HepG2 (cell line): ENCODE measurements around the gene UBALD1. TPM values are rescaled to one million over a fixed set of nuclear protein-coding genes. Genes with fewer than 3 reads are reported as not detected.

Experiments
- ARNT ChIP-seq: fragments of 450-650 bp; IDR thresholded peaks from 2 replicates; pipeline ENCODE4 v1.6.1; 2017
- CENPBD1 ChIP-seq: sonication (generic); formaldehyde crosslinking; IDR thresholded peaks from 2 replicates; pipeline ENCODE4 v1.8.0; 2022; ENCODE audit warnings: missing genetic modification reagents, low read depth, mild to moderate bottlenecking, borderline replicate concordance
- FOXK2 ChIP-seq: fragments of 450-650 bp; IDR thresholded peaks from 2 replicates; pipeline ENCODE4 v1.6.1; 2016
- MIER2 ChIP-seq: IDR thresholded peaks from 2 replicates; pipeline ENCODE4 v1.6.1; 2016; ENCODE audit warnings: missing biosample characterization, missing genetic modification reagents
- NBN ChIP-seq: fragments of 450-650 bp; conservative IDR thresholded peaks from 2 replicates; pipeline ENCODE4 v1.6.1; 2017
- NR3C1 ChIP-seq: sonication (generic); formaldehyde crosslinking; IDR thresholded peaks from 2 replicates; pipeline ENCODE4 v1.4.0; 2020; ENCODE audit warnings: missing genetic modification reagents
- PHF8 ChIP-seq: sonication (generic); formaldehyde crosslinking; IDR thresholded peaks from 2 replicates; pipeline ENCODE4 v1.5.0; 2020; ENCODE audit warnings: missing genetic modification reagents
- RBFOX2 ChIP-seq: fragments of 200-400 bp; formaldehyde crosslinking; IDR thresholded peaks from 2 replicates; pipeline ENCODE4 v1.6.1; 2017; ENCODE audit warnings: low read depth, mild to moderate bottlenecking, low read length
- RFXANK ChIP-seq: IDR thresholded peaks from 2 replicates; pipeline ENCODE4 v1.6.1; 2016
- SNAPC4 ChIP-seq: sonication (generic); formaldehyde crosslinking; IDR thresholded peaks from 2 replicates; pipeline ENCODE4 v1.4.0; 2020; ENCODE audit warnings: mild to moderate bottlenecking, missing genetic modification reagents
- THAP11 ChIP-seq: IDR thresholded peaks from 2 replicates; pipeline ENCODE4 v1.6.1; 2016; ENCODE audit warnings: missing biosample characterization, missing genetic modification reagents
- USF2 ChIP-seq, 2 experiments: sonication (generic) in 1 of 2; formaldehyde crosslinking in 1 of 2; IDR thresholded peaks; 2 replicates each; pipeline versions ENCODE4 v1.5.1 to v1.6.1; 2011 to 2020; ENCODE audit warnings: borderline replicate concordance in 1 of 2, low read depth in 1 of 2, low read length in 1 of 2, mild to moderate bottlenecking in 1 of 2, missing genetic modification reagents in 1 of 2, moderate library complexity in 1 of 2
- ZNF180 ChIP-seq: sonication (generic); formaldehyde crosslinking; IDR thresholded peaks from 2 replicates; pipeline ENCODE4 v1.4.0; 2020; ENCODE audit warnings: low read depth, missing genetic modification reagents, borderline replicate concordance
- ZNF724P ChIP-seq: sonication (generic); formaldehyde crosslinking; IDR thresholded peaks from 2 replicates; pipeline ENCODE4 v1.8.0; 2022; ENCODE audit warnings: missing genetic modification reagents, borderline replicate concordance
- ZNF746 ChIP-seq: sonication (generic); formaldehyde crosslinking; IDR thresholded peaks from 2 replicates; pipeline ENCODE4 v1.8.0; 2022; ENCODE audit warnings: mild to moderate bottlenecking, missing genetic modification reagents
- polyA plus RNA-seq, 8 experiments: library from polyadenylated mRNA; depleted of rRNA in 3 of 8; stranded (reverse) in 7 of 8; unstranded in 1 of 8; fragments of >200 nt; fragmentation: Illumina TruSeq in 4 of 8; extraction: Trizol in 4 of 8; gene quantifications; 2 replicates each; pipeline versions ENCODE4 v1.2.1 to v1.2.3, GENCODE V29; 2011 to 2016; ENCODE audit warnings: low read depth in 4 of 8, missing spikeins in 1 of 8, mixed read lengths in 1 of 8; ENCODE audit not compliant: insufficient read depth in 1 of 8
- total RNA-seq, 5 experiments: library from RNA; depleted of rRNA; stranded (reverse); fragments of >200 nt; fragmentation: Illumina TruSeq; extraction: Trizol; gene quantifications; 2 replicates each; pipeline ENCODE4 v1.2.3, GENCODE V29; 2016; ENCODE audit warnings: low read depth in 1 of 5
- TF ChIP-seq, protein P1 (sequence below): fragments of 450-650 bp; IDR thresholded peaks from 2 replicates; pipeline ENCODE4 v1.6.1; 2017; ENCODE audit warnings: mild to moderate bottlenecking
- TF ChIP-seq, protein P2 (sequence below): sonication (generic); formaldehyde crosslinking; IDR thresholded peaks from 2 replicates; pipeline ENCODE4 v1.4.0; 2020; ENCODE audit warnings: mild to moderate bottlenecking, low read depth, missing genetic modification reagents

The UBALD1 gene
- total and polyA plus RNA-seq, 2 of the 13 experiments (the other 11 are each of a cell fraction or from before 2014, with no cell fraction given) = 6.8 to 12.3 TPM

- TF ChIP-seq SNAPC4 = no peak
- TF ChIP-seq USF2 (IDR thresholded peaks at IDR 0.05; ENCODE audit: low read depth, low read length) = no peak
- TF ChIP-seq USF2 (CRISPR knock-in tag; IDR thresholded peaks at IDR 0.05; ENCODE audit: borderline replicate concordance) = peak; percentile 2; the same call in 1 of the 2 replicates
- TF ChIP-seq NR3C1 (CRISPR knock-in tag) = no peak
- no peak for TF ChIP-seq ZNF724P (CRISPR knock-in tag)
- no peak for TF ChIP-seq PHF8 (CRISPR knock-in tag)
- no peak for TF ChIP-seq ZNF746
- TF ChIP-seq, protein P1, sequence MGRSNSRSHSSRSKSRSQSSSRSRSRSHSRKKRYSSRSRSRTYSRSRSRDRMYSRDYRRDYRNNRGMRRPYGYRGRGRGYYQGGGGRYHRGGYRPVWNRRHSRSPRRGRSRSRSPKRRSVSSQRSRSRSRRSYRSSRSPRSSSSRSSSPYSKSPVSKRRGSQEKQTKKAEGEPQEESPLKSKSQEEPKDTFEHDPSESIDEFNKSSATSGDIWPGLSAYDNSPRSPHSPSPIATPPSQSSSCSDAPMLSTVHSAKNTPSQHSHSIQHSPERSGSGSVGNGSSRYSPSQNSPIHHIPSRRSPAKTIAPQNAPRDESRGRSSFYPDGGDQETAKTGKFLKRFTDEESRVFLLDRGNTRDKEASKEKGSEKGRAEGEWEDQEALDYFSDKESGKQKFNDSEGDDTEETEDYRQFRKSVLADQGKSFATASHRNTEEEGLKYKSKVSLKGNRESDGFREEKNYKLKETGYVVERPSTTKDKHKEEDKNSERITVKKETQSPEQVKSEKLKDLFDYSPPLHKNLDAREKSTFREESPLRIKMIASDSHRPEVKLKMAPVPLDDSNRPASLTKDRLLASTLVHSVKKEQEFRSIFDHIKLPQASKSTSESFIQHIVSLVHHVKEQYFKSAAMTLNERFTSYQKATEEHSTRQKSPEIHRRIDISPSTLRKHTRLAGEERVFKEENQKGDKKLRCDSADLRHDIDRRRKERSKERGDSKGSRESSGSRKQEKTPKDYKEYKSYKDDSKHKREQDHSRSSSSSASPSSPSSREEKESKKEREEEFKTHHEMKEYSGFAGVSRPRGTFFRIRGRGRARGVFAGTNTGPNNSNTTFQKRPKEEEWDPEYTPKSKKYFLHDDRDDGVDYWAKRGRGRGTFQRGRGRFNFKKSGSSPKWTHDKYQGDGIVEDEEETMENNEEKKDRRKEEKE = no peak
- no peak for TF ChIP-seq RBFOX2
- no peak for TF ChIP-seq CENPBD1 (CRISPR knock-in tag)
- no peak for TF ChIP-seq ARNT
- TF ChIP-seq THAP11 = peak; percentile 97
- TF ChIP-seq MIER2 (CRISPR knock-in tag) = no peak
- TF ChIP-seq, protein P2, sequence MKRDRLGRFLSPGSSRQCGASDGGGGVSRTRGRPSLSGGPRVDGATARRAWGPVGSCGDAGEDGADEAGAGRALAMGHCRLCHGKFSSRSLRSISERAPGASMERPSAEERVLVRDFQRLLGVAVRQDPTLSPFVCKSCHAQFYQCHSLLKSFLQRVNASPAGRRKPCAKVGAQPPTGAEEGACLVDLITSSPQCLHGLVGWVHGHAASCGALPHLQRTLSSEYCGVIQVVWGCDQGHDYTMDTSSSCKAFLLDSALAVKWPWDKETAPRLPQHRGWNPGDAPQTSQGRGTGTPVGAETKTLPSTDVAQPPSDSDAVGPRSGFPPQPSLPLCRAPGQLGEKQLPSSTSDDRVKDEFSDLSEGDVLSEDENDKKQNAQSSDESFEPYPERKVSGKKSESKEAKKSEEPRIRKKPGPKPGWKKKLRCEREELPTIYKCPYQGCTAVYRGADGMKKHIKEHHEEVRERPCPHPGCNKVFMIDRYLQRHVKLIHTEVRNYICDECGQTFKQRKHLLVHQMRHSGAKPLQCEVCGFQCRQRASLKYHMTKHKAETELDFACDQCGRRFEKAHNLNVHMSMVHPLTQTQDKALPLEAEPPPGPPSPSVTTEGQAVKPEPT (CRISPR knock-in tag) = no peak
- no peak for TF ChIP-seq ZNF180
- TF ChIP-seq NBN = no peak
- TF ChIP-seq RFXANK = no peak
- peak; percentile 95 for TF ChIP-seq FOXK2
Observed at GRCh38 chr16:4624015-4624826, 9.5 kb upstream of the UBALD1 start, which contains the start of gene MGRN1 (continued).
